ENCODE results near the gene CERS6.

Gene CERS6

GRCh38 chr2:168685600-168686451 lies 229.8 kb downstream of the CERS6 start:
- Histone ChIP-seq H3K27me3 (ENCODE audit: low read depth, low read length) (no peaks in the 10 kb centered on the region), H3K9me3 (ENCODE audit: control insufficient read depth in 1 of 2, low read length in 2 of 2) (no peaks in the 10 kb centered on the region), H3K27ac (ENCODE audit: low read length) (no peak overlapping the region), H3K4me1 (ENCODE audit: control insufficient read depth in 1 of 2, insufficient read depth in 2 of 2, low read length in 2 of 2) (peaks cover 0 to 7% of the 10 kb centered on the region in 2 donors), H3K36me3 (ENCODE audit: control insufficient read depth in 1 of 2, insufficient read depth in 2 of 2, low read length in 2 of 2) (no peaks in the 10 kb centered on the region), H3K4me3 (ENCODE audit: low read depth in 1 of 2, low read length in 2 of 2) (no peak overlapping the region)

- Histone ChIP-seq H3K4me3 (ENCODE audit: low read depth in 1 of 2, low read length in 2 of 2) (no peak overlapping the region), H3K36me3 (ENCODE audit: control insufficient read depth in 1 of 2, insufficient read depth in 2 of 2, low read length in 2 of 2) (peaks cover 0 to 3% of the 10 kb centered on the region in 2 donors), H3K9me3 (ENCODE audit: control insufficient read depth in 1 of 2, low read length in 2 of 2) (no peaks in the 10 kb centered on the region), H3K4me1 (ENCODE audit: control insufficient read depth in 1 of 2, insufficient read depth in 2 of 2, low read length in 2 of 2) (peaks cover 0 to 11% of the 10 kb centered on the region in 2 donors), H3K27me3 (ENCODE audit: low read depth, low read length) (no peaks in the 10 kb centered on the region), H3K27ac (ENCODE audit: low read length) (no peak overlapping the region)
Measured at GRCh38 chr2:168686452-168687191, 230.6 kb downstream of the CERS6 start.

GRCh38 chr2:168687314-168687713 lies 231.2 kb downstream of the CERS6 start:
- Histone ChIP-seq H3K27me3 (ENCODE audit: low read depth, low read length) (no peaks in the 10 kb centered on the region), H3K36me3 (ENCODE audit: control insufficient read depth in 1 of 2, insufficient read depth in 2 of 2, low read length in 2 of 2) (peaks cover 0 to 6% of the 10 kb centered on the region in 2 donors), H3K9me3 (ENCODE audit: control insufficient read depth in 1 of 2, low read length in 2 of 2) (no peaks in the 10 kb centered on the region), H3K4me1 (ENCODE audit: control insufficient read depth in 1 of 2, insufficient read depth in 2 of 2, low read length in 2 of 2) (peaks cover 0 to 14% of the 10 kb centered on the region in 2 donors), H3K4me3 (ENCODE audit: low read depth in 1 of 2, low read length in 2 of 2) (no peak overlapping the region), H3K27ac (ENCODE audit: low read length) (no peak overlapping the region)

DNA sequence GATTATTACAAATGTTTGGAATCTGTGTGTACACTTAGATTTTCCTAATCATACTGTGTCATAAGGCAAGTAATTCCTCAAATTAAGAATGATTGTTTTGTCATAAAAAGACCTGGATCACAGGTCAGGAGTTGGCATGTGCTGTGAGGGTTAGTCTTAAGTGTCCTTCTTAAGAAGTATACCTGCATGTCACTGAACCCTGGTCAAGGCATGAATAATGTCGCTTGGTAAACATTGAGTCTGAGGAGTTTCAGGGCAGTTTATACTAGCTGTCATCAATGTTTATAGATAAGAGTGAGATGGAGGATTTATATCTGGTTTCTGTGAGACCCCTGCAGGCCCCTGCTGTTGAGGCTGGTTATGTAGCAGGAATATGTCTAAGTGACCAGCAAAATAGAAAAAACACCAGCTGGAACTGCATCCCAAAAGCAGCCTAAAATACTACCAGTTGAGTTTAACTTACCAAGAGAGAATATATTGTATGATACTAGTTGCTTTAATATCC lies 234.4 kb downstream of the CERS6 start:
- no peak overlapping the region for H3K27ac ChIP-seq (ENCODE audit: low read length)

DNA sequence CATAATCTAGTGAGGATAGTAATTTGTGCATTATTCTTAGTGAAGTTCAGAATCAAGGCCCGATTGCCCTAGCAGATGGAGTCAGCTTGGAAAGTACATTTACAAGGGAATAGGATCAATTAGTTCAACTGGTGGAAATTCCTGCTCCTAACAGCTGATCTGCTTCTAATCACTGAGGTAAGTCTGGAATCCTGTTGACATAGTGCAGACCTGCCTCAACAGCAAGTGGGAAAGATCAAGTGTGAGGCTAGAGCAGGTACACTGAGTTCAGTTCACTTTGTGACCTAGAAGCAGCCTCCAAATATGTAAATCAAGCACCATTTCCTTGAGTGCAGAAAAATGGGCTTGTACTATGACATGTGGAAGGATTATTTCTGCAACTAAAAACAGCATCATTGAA lies 235.1 kb downstream of the CERS6 start:
- Histone ChIP-seq H3K9me3 (ENCODE audit: control insufficient read depth in 1 of 2, low read length in 2 of 2) (no peaks in the 10 kb centered on the region), H3K36me3 (ENCODE audit: control insufficient read depth in 1 of 2, insufficient read depth in 2 of 2, low read length in 2 of 2) (peaks cover 0 to 11% of the 10 kb centered on the region in 2 donors), H3K27me3 (ENCODE audit: low read depth, low read length) (no peaks in the 10 kb centered on the region), H3K27ac (ENCODE audit: low read length) (no peak overlapping the region), H3K4me1 (ENCODE audit: control insufficient read depth in 1 of 2, insufficient read depth in 2 of 2, low read length in 2 of 2) (peaks cover 0 to 14% of the 10 kb centered on the region in 2 donors), H3K4me3 (ENCODE audit: low read depth in 1 of 2, low read length in 2 of 2) (no peak overlapping the region)

More for the DNA sequence above, 234.4 kb downstream of the CERS6 start:
- H3K9me3 ChIP-seq (ENCODE audit: control insufficient read depth in 1 of 2, low read length in 2 of 2), result no peaks in the 10 kb centered on the region
- H3K27me3 ChIP-seq (ENCODE audit: low read depth, low read length), result no peaks in the 10 kb centered on the region
- peaks cover 0 to 14% of the 10 kb centered on the region in 2 donors for H3K4me1 ChIP-seq (ENCODE audit: control insufficient read depth in 1 of 2, insufficient read depth in 2 of 2, low read length in 2 of 2)
- no peak overlapping the region for H3K4me3 ChIP-seq (ENCODE audit: low read depth in 1 of 2, low read length in 2 of 2)
- peaks cover 0 to 9% of the 10 kb centered on the region in 2 donors for H3K36me3 ChIP-seq (ENCODE audit: control insufficient read depth in 1 of 2, insufficient read depth in 2 of 2, low read length in 2 of 2)

GRCh38 chr2:168692132-168692744 lies 236.2 kb downstream of the CERS6 start:
- Histone ChIP-seq H3K4me3 (ENCODE audit: low read depth in 1 of 2, low read length in 2 of 2) (no peak overlapping the region), H3K27ac (ENCODE audit: low read length) (no peak overlapping the region), H3K36me3 (ENCODE audit: control insufficient read depth in 1 of 2, insufficient read depth in 2 of 2, low read length in 2 of 2) (peaks cover 4 to 11% of the 10 kb centered on the region in 2 donors), H3K27me3 (ENCODE audit: low read depth, low read length) (no peaks in the 10 kb centered on the region), H3K4me1 (ENCODE audit: control insufficient read depth in 1 of 2, insufficient read depth in 2 of 2, low read length in 2 of 2) (peaks cover 0 to 14% of the 10 kb centered on the region in 2 donors), H3K9me3 (ENCODE audit: control insufficient read depth in 1 of 2, low read length in 2 of 2) (no peaks in the 10 kb centered on the region)

DNA sequence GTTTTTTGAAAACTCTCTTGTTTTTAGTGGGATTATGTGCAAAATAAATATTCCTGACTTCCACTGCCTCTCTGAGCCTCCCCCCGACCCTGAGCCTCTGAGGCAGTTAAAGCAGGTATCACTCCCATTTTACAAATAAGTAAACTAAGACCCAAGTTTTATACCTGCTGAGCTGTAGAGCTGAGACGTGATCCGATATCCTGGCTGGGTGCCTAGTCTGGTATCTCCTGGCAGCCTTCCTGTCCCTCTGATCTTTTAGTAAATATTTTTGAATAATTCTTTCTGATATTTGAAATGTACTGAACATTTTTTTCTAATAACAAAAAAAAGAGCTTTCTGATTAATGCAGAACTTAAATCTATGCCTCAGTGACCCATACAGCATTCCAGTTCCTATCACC lies 238.1 kb downstream of the CERS6 start:
- no peak overlapping the region for H3K4me3 ChIP-seq (ENCODE audit: low read depth in 1 of 2, low read length in 2 of 2)
- H3K27ac ChIP-seq (ENCODE audit: low read length), result no peak overlapping the region
- no peaks in the 10 kb centered on the region for H3K9me3 ChIP-seq (ENCODE audit: control insufficient read depth in 1 of 2, low read length in 2 of 2)
- H3K27me3 ChIP-seq (ENCODE audit: low read depth, low read length), result no peaks in the 10 kb centered on the region
- peaks cover 0 to 19% of the 10 kb centered on the region in 2 donors for H3K4me1 ChIP-seq (ENCODE audit: control insufficient read depth in 1 of 2, insufficient read depth in 2 of 2, low read length in 2 of 2)
- H3K36me3 ChIP-seq (ENCODE audit: control insufficient read depth in 1 of 2, insufficient read depth in 2 of 2, low read length in 2 of 2), result peaks cover 4 to 11% of the 10 kb centered on the region in 2 donors

GRCh38 chr2:168694866-168695265 lies 238.8 kb downstream of the CERS6 start:
- H3K36me3 ChIP-seq (ENCODE audit: control insufficient read depth in 1 of 2, insufficient read depth in 2 of 2, low read length in 2 of 2), result peaks cover 4 to 11% of the 10 kb centered on the region in 2 donors
- no peak overlapping the region for H3K27ac ChIP-seq (ENCODE audit: low read length)
- peaks cover 0 to 26% of the 10 kb centered on the region in 2 donors for H3K4me1 ChIP-seq (ENCODE audit: control insufficient read depth in 1 of 2, insufficient read depth in 2 of 2, low read length in 2 of 2)
- H3K27me3 ChIP-seq (ENCODE audit: low read depth, low read length), result no peaks in the 10 kb centered on the region
- no peak overlapping the region for H3K4me3 ChIP-seq (ENCODE audit: low read depth in 1 of 2, low read length in 2 of 2)
- H3K9me3 ChIP-seq (ENCODE audit: control insufficient read depth in 1 of 2, low read length in 2 of 2), result no peaks in the 10 kb centered on the region

GRCh38 chr2:168697668-168698121 lies 241.6 kb downstream of the CERS6 start:
- Histone ChIP-seq H3K9me3 (ENCODE audit: control insufficient read depth in 1 of 2, low read length in 2 of 2) (no peaks in the 10 kb centered on the region), H3K36me3 (ENCODE audit: control insufficient read depth in 1 of 2, insufficient read depth in 2 of 2, low read length in 2 of 2) (peaks cover 4 to 5% of the 10 kb centered on the region in 2 donors), H3K4me1 (ENCODE audit: control insufficient read depth in 1 of 2, insufficient read depth in 2 of 2, low read length in 2 of 2) (peaks cover 7 to 14% of the 10 kb centered on the region in 2 donors), H3K4me3 (ENCODE audit: low read depth in 1 of 2, low read length in 2 of 2) (no peak overlapping the region), H3K27ac (ENCODE audit: low read length) (no peak overlapping the region), H3K27me3 (ENCODE audit: low read depth, low read length) (no peaks in the 10 kb centered on the region)

DNA sequence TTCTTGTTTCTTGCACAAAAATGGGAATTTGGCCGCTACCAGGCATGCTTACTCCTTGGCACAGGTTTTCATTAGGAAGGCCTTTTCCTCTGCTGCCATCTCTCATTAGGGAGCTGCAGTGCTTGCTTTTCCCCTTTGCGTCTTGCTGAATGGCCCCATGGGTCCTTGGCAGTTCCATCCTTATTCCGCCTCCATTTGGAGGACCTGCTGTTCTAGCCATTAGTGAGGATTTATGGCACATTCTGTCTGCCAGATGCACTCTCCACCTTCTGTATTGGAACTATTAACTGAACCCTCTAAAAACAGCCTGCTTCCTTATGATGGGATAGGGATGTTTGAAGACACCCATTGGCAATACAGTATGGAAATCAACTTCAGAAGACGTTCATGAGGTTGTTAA lies 242.9 kb downstream of the CERS6 start:
- no peak overlapping the region for H3K4me3 ChIP-seq (ENCODE audit: low read depth in 1 of 2, low read length in 2 of 2)
- no peaks in the 10 kb centered on the region for H3K27me3 ChIP-seq (ENCODE audit: low read depth, low read length)
- H3K4me1 ChIP-seq (ENCODE audit: control insufficient read depth in 1 of 2, insufficient read depth in 2 of 2, low read length in 2 of 2), result peaks cover 7 to 14% of the 10 kb centered on the region in 2 donors
- H3K36me3 ChIP-seq (ENCODE audit: control insufficient read depth in 1 of 2, insufficient read depth in 2 of 2, low read length in 2 of 2), result peaks cover 4 to 5% of the 10 kb centered on the region in 2 donors
- H3K9me3 ChIP-seq (ENCODE audit: control insufficient read depth in 1 of 2, low read length in 2 of 2), result no peaks in the 10 kb centered on the region
- H3K27ac ChIP-seq (ENCODE audit: low read length), result no peak overlapping the region

All from muscle layer of duodenum (tissue), 2 donors.